ENCODE measurements around the gene MAP7.

DNA sequence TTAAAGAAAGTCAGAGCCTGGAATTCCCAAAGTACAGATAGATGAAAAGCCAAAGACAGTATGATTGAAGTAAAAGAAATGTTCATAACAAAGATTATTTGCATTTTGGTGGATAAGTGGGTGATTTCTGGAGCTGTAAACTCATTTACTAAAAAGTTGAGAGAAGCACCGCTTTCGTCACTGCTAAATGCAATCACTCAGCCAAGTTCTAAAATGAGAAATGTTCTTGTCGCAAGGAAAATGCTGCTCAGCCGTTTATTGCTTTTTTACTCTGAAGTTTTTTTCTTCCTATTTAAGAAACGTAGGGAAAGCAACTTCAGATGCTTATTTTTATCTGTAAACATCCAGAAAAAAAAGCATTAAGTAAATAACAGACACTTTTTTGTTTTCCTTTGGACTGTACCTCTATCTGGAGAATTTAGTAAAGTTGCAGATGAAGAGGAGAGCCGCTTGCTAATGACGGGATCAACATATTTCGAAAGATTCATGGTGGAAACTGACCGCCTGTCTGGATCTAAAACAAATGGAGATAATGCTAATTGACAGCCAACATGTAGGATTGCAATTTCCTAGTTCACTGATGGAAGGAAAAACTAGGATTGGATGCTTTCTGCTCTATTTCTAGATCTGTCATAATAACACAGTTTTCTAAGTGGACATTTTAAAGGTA, 166.8 kb downstream of the MAP7 start:
- TF ChIP-seq POLR2A (IDR thresholded peaks at IDR 0.05) (no peak), CTCF (IDR thresholded peaks at IDR 0.05) (no peak)

All from esophagus squamous epithelium (tissue), 4 donors.